GM12891 (cell line): ENCODE measurements around the gene CCDC142.
"Not testable (repeated sequence)": the region's sequence is repeated elsewhere in the genome, so short reads cannot be mapped to it uniquely, and the experiment has no call there.

Experiments used
- DNase-seq: peaks from one replicate; pipeline ENCODE4 v3.0.0; 2011; ENCODE audit warnings: low spot score; ENCODE audit not compliant: insufficient read length
- FAIRE-seq: peaks from 2 replicates; lab custom pipeline; 2011; peaks lifted over from hg19 to GRCh38; lab: Jason Lieb, UNC
- PAX5 ChIP-seq: IDR thresholded peaks from 2 replicates; pipeline ENCODE4 v1.6.1; 2011; ENCODE audit warnings: low read length, moderate library complexity, mild to moderate bottlenecking; ENCODE audit not compliant: insufficient read depth, severe bottlenecking
- POLR2A ChIP-seq: IDR thresholded peaks from 2 replicates; pipeline ENCODE4 v1.6.1; 2011; ENCODE audit warnings: low read depth, low read length, control low read depth
- POLR2AphosphoS5 ChIP-seq: IDR thresholded peaks from 2 replicates; pipeline ENCODE4 v1.6.1; 2011; ENCODE audit warnings: low read depth, low read length, control low read depth
- POU2F2 ChIP-seq: IDR thresholded peaks from 2 replicates; pipeline ENCODE4 v1.6.1; 2011; ENCODE audit warnings: low read depth, mild to moderate bottlenecking, control low read depth, low read length, moderate library complexity
- SPI1 ChIP-seq: IDR thresholded peaks from 2 replicates; pipeline ENCODE4 v1.6.1; 2011; ENCODE audit warnings: low read depth, low read length, control low read depth
- TAF1 ChIP-seq: IDR thresholded peaks from 2 replicates; pipeline ENCODE4 v1.6.1; 2011; ENCODE audit warnings: low read depth, low read length, control low read depth

Gene CCDC142

DNA sequence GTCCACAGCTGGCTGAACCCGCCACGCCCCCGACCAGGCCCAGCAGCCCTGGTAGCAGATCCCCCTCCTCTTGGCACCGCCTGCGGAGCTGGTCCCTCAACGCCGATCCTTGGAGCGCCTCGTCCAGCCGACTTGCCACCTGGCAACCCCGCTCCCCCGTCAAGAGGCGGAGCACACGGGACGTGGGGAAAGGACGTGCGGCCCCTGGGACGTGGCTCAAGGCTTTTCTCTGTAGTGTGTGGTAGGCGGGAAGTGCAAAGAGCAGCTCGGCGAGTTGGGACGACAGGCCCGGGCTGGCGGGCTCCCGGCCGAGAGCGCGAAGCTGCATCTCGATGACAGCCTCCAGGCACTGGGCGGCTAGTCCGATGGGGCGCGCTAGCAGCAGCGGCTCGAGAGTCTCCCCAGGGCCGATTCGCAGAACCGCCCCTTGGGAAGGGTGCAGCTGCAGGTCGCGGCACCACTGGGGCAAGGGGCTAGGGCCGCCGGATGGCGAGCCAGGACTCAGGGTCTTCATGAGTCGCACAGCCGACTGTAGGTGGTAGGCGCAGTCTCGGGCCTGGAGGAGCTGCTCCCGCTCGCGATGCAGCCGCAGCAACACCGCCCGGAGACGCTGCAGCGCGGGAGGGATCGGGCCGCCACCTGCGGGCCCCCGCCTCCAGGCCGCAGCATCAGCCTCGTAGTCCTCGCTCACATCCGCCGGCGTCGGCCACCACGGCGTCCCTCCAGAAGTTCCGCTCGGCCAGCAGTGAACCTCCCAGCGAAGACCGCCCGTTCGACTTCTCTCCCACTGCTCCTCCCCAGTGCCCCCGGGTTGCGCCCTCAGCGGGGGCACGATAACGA, 617 bp downstream of the CCDC142 start:
- DNase-seq (no peak), FAIRE-seq (no peak)
- TF ChIP-seq POLR2A (no peak), SPI1 (no peak), PAX5 (no peak), TAF1 (no peak), POLR2AphosphoS5 (no peak), POU2F2 (no peak)

DNA sequence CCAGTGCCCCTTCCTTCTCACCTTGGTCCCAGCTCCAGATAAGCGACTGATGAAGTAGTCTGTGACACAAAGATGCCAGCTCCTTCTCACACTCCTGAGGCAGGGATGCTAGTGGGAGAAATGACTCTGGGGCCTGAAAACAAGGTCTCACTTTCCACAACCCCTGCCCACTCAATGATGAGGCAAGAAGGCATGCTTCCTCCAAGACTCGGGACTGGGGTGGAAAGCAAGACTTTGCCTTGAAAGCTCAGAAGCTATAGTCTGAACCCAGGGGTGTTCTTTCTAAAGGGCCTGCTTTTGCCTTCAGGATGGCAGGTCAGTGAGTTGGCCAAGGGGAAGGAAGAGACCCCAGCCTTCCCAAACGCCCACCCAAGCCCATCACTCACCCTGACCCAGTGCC, 1.4 kb downstream of the CCDC142 start:
- no peak for TF ChIP-seq POU2F2
- no peak for TF ChIP-seq TAF1
- no peak for TF ChIP-seq PAX5
- TF ChIP-seq SPI1, result no peak
- no peak for TF ChIP-seq POLR2A
- TF ChIP-seq POLR2AphosphoS5, result no peak
- no peak for FAIRE-seq
- DNase-seq, result no peak

DNA sequence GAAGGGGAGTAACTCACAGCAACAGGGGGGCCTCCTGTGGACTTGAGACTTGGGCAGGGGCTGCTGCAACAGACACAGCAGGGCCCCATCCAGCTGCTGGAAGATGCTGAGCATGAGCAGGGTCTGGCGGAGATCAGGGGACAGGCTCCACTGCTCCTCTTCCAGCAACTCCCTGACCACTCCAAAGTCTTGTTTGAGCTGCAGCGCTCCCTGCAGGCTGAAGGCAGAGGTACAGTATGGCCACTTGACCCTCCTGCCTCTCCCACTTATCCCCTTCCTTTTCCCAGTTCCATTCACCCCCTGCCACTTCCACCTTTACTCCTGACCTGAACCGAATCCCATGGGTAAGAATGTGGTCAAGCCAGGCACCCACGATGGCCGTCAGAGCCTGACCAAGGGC, 7.9 kb downstream of the CCDC142 start:
- no peak for FAIRE-seq
- DNase-seq, result no peak
- no peak for TF ChIP-seq TAF1
- TF ChIP-seq SPI1, result no peak
- no peak for TF ChIP-seq POU2F2
- TF ChIP-seq PAX5, result no peak
- no peak for TF ChIP-seq POLR2A
- TF ChIP-seq POLR2AphosphoS5, result no peak

DNA sequence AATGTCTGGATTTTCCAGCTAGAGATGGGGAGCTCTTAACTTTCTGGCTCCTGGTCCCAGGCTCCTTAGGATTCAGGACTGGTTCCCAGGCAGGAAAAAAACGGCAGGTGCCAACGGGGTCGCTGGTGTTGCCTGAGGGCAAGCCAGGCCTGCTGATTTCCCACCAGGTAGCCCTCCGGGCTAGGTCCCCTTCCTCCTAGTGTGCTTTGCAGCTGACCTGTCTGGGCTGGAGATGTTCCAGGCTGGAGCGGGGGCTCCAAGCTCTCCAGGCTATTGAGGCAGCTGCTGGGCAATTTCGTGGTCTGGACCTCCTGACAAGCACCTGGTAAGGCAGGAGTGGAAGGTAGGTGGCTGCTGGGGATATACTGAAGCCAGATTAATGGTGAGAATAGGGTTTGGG, 8.3 kb downstream of the CCDC142 start:
- no peak for DNase-seq
- no peak for TF ChIP-seq SPI1
- TF ChIP-seq POLR2AphosphoS5, result no peak
- TF ChIP-seq PAX5, result no peak
- TF ChIP-seq POU2F2, result no peak
- no peak for TF ChIP-seq TAF1
- TF ChIP-seq POLR2A, result no peak
- no peak for FAIRE-seq

DNA sequence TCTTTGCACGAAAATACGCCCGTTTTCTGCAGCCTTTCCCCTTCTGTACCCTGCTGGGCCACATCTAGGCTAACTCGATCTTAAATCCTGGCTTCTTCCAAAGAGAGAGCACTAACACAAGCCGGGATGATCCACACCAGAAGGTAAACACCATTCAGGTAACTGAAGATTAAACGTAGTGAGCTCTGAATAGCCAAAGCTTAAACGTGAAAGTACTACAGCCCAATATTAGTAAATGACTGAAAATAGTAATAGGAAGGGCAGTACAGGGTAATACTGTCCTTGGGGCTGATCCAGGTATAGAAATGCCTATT, 9.9 kb downstream of the CCDC142 start:
- no peak for DNase-seq
- TF ChIP-seq POLR2A, result no peak
- TF ChIP-seq PAX5, result no peak
- no peak for TF ChIP-seq TAF1
- no peak for TF ChIP-seq POLR2AphosphoS5
- no peak for TF ChIP-seq SPI1
- no peak for FAIRE-seq

DNA sequence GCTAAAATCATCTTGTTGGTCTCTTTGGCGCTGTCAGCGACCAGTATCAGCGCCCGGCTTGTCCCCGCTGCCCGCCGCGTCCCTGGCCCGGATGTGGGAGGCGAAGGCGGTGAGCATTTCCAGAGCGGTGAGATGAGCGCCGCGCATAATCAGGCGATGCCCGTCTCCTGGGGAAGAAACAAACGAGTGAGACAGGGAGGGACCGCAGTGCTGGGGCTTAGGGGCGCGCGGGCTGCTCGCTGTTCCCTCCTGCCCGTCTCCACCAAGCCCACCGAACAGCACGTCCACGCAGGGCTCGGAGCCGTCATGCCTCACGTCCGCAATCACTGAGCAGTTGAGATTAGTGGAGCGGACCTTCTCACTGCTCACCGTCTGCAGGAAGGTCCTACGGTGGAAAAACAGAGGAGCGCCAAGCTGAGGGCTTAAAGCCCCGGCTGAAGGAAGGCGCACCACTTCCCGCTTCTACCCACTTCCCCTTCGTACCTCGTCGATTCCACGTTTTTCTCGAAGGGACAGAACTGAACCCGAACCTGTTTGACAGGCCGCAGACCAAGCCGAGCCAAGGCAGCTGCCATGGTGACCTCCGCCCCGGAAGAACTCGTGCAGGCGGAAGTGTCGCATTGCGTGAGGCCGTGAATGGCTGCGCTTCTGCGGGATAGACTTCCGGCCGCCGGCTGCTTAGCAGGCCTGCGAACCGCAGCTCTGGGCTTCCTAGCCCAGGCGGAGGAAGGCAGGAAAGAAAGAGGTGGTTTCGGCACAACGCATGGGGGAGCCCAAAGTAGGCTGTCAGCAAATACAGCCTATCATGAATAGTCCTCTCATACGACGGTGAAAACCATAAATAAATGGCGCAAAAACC, 10.5 kb downstream of the CCDC142 start, which contains the start of gene MRPL53:
Gene MRPL53 (minus strand): TSS at position 595 of the 859 bp plus-strand sequence. CDS start 20 bp downstream, at position 575.
- DNase-seq (peak; percentile 77), FAIRE-seq (peak; percentile 95)
- TF ChIP-seq SPI1 (peak; percentile 18; the same call in 1 of the 2 replicates), POLR2AphosphoS5 (peak; percentile 97), TAF1 (peak; percentile 84), POLR2A (peak; percentile 97), POU2F2 (peak; percentile 86), PAX5 (peak; percentile 62)

DNA sequence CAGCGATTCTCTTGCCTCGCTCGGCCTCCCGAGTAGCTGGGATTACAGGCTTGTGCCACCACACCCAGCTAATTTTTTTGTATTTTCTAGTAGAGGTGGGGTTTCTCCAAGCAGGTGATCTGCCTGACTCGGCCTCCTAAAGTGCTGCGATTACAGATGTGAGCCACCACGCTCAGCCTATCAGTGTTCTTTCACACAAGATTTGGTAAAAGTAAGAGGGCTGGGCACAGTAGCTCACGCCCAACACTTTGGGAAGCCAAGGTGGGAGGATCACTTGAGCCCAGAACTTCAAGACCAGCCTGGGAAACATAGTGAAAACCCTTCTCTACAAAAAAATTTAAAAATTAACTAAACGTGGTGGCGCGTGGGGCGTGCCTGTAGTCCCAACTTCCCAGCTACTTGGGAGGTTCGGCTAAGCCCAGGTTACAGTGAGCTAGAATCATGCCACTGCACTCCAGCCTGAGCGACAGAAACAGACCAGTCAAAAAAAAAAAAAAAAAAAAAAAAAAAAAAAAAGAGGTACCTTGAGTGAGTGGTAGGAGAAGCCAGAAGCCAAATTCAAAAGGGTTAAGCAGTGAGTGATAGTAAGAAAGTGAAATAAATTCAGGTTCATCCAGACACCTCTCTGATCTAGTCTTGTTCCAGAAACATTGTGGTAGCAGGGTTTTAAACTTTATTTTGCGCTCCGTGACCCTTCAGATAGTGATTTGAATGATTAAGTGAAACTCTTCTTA, 11.3 kb downstream of the CCDC142 start:
- FAIRE-seq, result no peak
- TF ChIP-seq POLR2AphosphoS5 (no peak), SPI1 (no peak), POU2F2 (no peak), POLR2A (no peak), PAX5 (no peak), TAF1 (no peak)
- no peak for DNase-seq

DNA sequence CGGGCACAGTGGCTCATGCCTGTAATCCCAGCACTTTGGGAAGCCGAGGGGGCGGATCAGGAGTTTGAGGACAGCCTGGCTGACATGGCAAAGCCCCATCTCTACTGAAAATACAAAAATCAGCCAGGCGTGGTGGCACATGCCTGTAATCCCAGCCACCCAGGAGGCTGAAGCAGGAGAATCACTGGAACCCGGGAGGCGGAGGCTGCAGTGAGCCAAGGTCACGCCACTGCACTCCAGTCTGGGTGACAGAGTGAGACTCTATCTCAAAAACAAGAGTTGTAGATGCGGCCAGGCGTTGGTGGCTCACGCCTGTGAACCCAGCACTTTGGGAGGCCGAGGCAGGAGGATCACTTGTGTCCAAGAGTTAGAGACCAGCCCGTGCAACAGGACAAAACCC, 12.1 kb downstream of the CCDC142 start:
- DNase-seq, FAIRE-seq: not testable (repeated sequence)

DNA sequence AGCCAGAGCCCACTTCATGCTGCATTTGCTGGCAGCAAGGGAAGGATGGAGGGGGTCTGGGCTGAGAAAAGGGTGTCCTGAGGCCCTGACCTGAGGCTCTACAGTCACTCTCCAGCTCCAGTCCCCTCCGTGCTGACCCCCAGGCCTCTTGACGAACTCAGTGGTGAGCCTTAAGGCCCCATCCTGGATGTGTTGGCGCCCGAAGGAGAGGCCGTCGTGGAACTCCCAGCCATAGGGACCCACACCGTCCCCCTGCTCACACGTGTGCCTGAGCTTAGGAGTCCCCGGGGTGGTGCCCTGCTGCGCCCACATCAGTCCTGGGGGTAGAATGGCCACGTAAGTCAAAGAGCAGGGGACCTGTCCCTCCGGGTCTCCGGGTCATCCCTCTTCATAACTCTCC, 18.4 kb downstream of the CCDC142 start:
- no peak for TF ChIP-seq TAF1
- TF ChIP-seq POLR2AphosphoS5, result no peak
- TF ChIP-seq POU2F2, result no peak
- DNase-seq (no peak), FAIRE-seq (no peak)

DNA sequence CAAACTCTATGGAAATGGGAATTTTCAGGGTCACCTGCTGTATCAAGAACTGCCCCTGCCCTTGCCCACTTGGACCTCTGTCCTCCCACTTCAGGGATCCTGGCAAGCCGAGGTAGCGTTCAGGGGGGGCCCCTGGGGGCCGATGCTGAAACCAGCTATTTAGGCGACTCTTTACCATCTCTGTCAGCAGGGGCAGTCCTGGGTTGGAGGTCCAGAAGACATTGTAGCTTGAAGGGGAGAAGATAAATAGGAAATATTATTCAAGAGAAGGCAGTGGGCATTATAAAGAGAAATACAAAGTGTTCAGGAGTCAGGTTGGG, 20.1 kb downstream of the CCDC142 start:
- TF ChIP-seq PAX5, result no peak
- TF ChIP-seq POLR2AphosphoS5, result no peak
- TF ChIP-seq POU2F2, result no peak
- no peak for TF ChIP-seq SPI1
- TF ChIP-seq TAF1, result no peak
- TF ChIP-seq POLR2A, result no peak
- no peak for FAIRE-seq
- no peak for DNase-seq
